Thyroid gland (tissue), 4 donors: ENCODE measurements around the gene CECR2. TPM values are rescaled to one million over a fixed set of nuclear protein-coding genes. Genes with fewer than 3 reads are reported as not detected.

ENCODE experiments used
- DNase-seq, 2 donors: peaks; one replicate each; pipeline ENCODE4 v3.0.0-alpha.2; 2019
- H3K27ac ChIP-seq, 3 donors: fragments of 200-600 bp; sonication (generic); 1 replicate in 2 of 3; 2 replicates in 1 of 3; pipeline ENCODE4 v1.5.1; 2016 to 2019; ENCODE audit warnings: mild to moderate bottlenecking in 1 of 3, moderate library complexity in 1 of 3
- H3K27me3 ChIP-seq: fragments of 200-600 bp; sonication (generic); one replicate; pipeline ENCODE4 v1.5.1; 2019
- H3K36me3 ChIP-seq, 2 donors: fragments of 200-600 bp; sonication (generic); one replicate each; pipeline ENCODE4 v1.5.1; 2016 to 2019
- H3K4me1 ChIP-seq, 2 donors: fragments of 200-600 bp; sonication (generic); one replicate each; pipeline ENCODE4 v1.5.1; 2017 to 2019
- H3K4me3 ChIP-seq, 3 donors: fragments of 200-600 bp; sonication (generic); replicated peaks in 1 of 3; 1 replicate in 2 of 3; 2 replicates in 1 of 3; pipeline ENCODE4 v1.5.1; 2016; ENCODE audit warnings: mild to moderate bottlenecking in 1 of 3
- H3K9me3 ChIP-seq: fragments of 200-600 bp; sonication (generic); one replicate; pipeline ENCODE4 v1.5.1; 2017
- POLR2A ChIP-seq, 2 donors: fragments of 450-650 bp; IDR thresholded peaks; one replicate each; pipeline ENCODE4 v1.6.1; 2017; ENCODE audit warnings: antibody characterized with exemption in 2 of 2, mild to moderate bottlenecking in 2 of 2, moderate library complexity in 1 of 2
- WGBS, 2 donors: methylation state at CpG; one replicate each; pipeline ENCODE4 v1.1.5; 2017; 5-methylcytosine and 5-hydroxymethylcytosine counted together
- intact Hi-C: fragments of 100-400 bp; cut with DNase I; formaldehyde crosslinking; loops from one replicate; pipeline ENCODE4 v1.15.1; 2023
- total RNA-seq, 4 donors: library from RNA; depleted of rRNA; stranded (reverse); fragments of >200 nt; gene quantifications; one replicate each; pipeline ENCODE4 v1.2.3, GENCODE V29; 2016
- TF ChIP-seq, protein P1 (sequence below), 6 experiments: fragments of 200-600 bp in 3 of 6; fragments of 450-650 bp in 3 of 6; sonication (generic) in 3 of 6; IDR thresholded peaks; one replicate each; pipeline ENCODE4 v1.5.1; 2016 to 2019; ENCODE audit warnings: antibody characterized with exemption in 6 of 6, mild to moderate bottlenecking in 2 of 6, inconsistent platforms in 1 of 6, moderate library complexity in 1 of 6

The CECR2 gene
- total RNA-seq, 4 donors from 2014 or later: 1.5 to 7.7 (median 2.1) TPM

GRCh38 chr22:17334059-17334458 lies 35.2 kb upstream of the CECR2 start:
- DNase-seq: no peak
- Histone ChIP-seq H3K9me3 (no peaks in the 10 kb centered on the region), H3K4me3 (no peak overlapping the region), H3K36me3 (no peaks in the 10 kb centered on the region), H3K4me1 (no peaks in the 10 kb centered on the region), H3K27me3 (no peaks in the 10 kb centered on the region), H3K27ac (no peak overlapping the region)
- intact Hi-C loops: no loop called here
- 80 to 89% methylated on average over 5 to 6 of the region's 6 CpGs for WGBS, 2 donors
- TF ChIP-seq, protein P1, sequence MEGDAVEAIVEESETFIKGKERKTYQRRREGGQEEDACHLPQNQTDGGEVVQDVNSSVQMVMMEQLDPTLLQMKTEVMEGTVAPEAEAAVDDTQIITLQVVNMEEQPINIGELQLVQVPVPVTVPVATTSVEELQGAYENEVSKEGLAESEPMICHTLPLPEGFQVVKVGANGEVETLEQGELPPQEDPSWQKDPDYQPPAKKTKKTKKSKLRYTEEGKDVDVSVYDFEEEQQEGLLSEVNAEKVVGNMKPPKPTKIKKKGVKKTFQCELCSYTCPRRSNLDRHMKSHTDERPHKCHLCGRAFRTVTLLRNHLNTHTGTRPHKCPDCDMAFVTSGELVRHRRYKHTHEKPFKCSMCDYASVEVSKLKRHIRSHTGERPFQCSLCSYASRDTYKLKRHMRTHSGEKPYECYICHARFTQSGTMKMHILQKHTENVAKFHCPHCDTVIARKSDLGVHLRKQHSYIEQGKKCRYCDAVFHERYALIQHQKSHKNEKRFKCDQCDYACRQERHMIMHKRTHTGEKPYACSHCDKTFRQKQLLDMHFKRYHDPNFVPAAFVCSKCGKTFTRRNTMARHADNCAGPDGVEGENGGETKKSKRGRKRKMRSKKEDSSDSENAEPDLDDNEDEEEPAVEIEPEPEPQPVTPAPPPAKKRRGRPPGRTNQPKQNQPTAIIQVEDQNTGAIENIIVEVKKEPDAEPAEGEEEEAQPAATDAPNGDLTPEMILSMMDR (IDR thresholded peaks at IDR 0.05): no peak
- TF ChIP-seq POLR2A (IDR thresholded peaks at IDR 0.05): no peak

- Histone ChIP-seq H3K36me3 (no peaks in the 10 kb centered on the region), H3K27me3 (no peaks in the 10 kb centered on the region), H3K27ac (no peak overlapping the region), H3K4me3 (no peak overlapping the region), H3K9me3 (no peaks in the 10 kb centered on the region), H3K4me1 (no peaks in the 10 kb centered on the region)
- no peak for DNase-seq
- intact Hi-C loops: no loop called here
- WGBS, 2 donors: 55 to 63% methylated on average over 6 of the region's 6 CpGs
- no peak for TF ChIP-seq POLR2A (IDR thresholded peaks at IDR 0.05)
- TF ChIP-seq, protein P1 (IDR thresholded peaks at IDR 0.05): no peak
Observed at GRCh38 chr22:17334983-17335382, 34.3 kb upstream of the CECR2 start.

DNA sequence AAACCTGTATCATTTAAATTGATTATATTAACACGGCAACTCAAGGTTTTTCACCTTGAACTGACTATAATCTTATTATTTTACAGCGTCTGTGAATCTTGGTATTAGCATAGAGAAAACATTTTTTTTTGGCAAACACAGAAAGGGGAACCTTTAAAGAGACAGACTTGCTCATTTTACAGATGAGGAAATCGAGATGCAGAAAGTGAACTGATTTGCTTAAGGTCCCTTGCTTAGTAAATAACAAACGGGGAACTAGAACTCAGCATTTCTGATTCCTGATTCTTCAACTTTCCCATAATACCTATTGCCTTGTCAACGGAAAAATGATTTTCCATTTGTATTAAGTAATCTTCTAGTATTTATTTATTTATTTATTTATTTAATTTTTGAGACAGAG lies 33.2 kb upstream of the CECR2 start:
- WGBS, 2 donors: 74 to 77% methylated on average over 5 of the region's 5 CpGs
- no peaks in the 10 kb centered on the region for H3K4me1 ChIP-seq
- intact Hi-C loops: no loop called here

GRCh38 chr22:17337639-17338038 lies 31.6 kb upstream of the CECR2 start:
- 69 to 78% methylated on average over 11 of the region's 11 CpGs for WGBS, 2 donors
- Histone ChIP-seq H3K4me3 (no peak overlapping the region), H3K27me3 (no peaks in the 10 kb centered on the region), H3K36me3 (no peaks in the 10 kb centered on the region), H3K4me1 (no peaks in the 10 kb centered on the region), H3K27ac (no peak overlapping the region), H3K9me3 (no peaks in the 10 kb centered on the region)
- DNase-seq: no peak
- intact Hi-C loops: no loop called here
- TF ChIP-seq POLR2A (IDR thresholded peaks at IDR 0.05): no peak
- TF ChIP-seq, protein P1 (IDR thresholded peaks at IDR 0.05): no peak

More for the DNA sequence above, 33.2 kb upstream of the CECR2 start:
- TF ChIP-seq POLR2A (IDR thresholded peaks at IDR 0.05): no peak
- TF ChIP-seq, protein P1 (IDR thresholded peaks at IDR 0.05): no peak
- H3K36me3 ChIP-seq: no peaks in the 10 kb centered on the region
- no peaks in the 10 kb centered on the region for H3K9me3 ChIP-seq
- no peaks in the 10 kb centered on the region for H3K27me3 ChIP-seq
- no peak overlapping the region for H3K4me3 ChIP-seq
- H3K27ac ChIP-seq: no peak overlapping the region
- no peak for DNase-seq

DNA sequence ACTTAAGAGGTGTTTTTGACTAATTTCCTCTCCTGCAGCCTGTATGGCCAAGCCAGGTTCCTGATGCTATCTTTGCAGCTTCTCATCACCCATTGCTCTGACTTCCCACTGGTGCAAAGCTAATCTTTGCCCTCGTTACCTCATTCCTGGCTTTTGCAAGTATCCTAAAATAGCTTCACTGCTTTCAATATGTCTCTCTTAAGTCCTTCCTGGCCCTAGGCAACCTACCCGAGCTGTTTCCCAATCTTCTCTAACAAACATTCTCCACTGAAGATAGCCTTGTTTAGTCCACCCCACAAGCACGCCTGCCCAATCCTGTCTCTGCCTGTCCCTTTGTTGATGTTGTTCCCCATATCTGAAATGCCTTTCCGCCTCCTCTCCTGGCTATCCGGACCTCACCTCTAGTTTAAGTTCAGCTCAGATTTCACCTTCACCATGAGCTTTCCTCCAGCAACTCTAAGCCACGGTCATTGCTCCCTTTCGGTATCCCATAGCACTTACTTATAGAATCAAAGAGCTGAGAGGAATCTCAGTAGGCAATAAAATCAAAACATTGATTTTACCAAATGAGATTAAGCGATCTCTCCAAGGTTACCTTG lies 30.1 kb upstream of the CECR2 start:
- no peak for DNase-seq
- no peak overlapping the region for H3K27ac ChIP-seq
- no peaks in the 10 kb centered on the region for H3K9me3 ChIP-seq
- no peaks in the 10 kb centered on the region for H3K4me1 ChIP-seq
- no peaks in the 10 kb centered on the region for H3K27me3 ChIP-seq
- intact Hi-C loops: no loop called here
- no peaks in the 10 kb centered on the region for H3K36me3 ChIP-seq
- 77 to 83% methylated on average over 8 of the region's 8 CpGs for WGBS, 2 donors
- TF ChIP-seq POLR2A (IDR thresholded peaks at IDR 0.05): no peak
- TF ChIP-seq, protein P1 (IDR thresholded peaks at IDR 0.05): no peak
- no peak overlapping the region for H3K4me3 ChIP-seq
